SK-N-SH (cell line): ENCODE results near the gene GNG12. TPM values are rescaled to one million over a fixed set of nuclear protein-coding genes. Genes with fewer than 3 reads are reported as not detected.

ENCODE experiments used
- CTCF ChIA-PET: fragments of 300-600, 350-600 bp; formaldehyde crosslinking; extraction: SDS; loops from one replicate; lab custom pipeline; 2021; lab: Yijun Ruan, JAX
- POLR2A ChIA-PET: fragments of 350-600 bp; sonication (Branson Sonifier 250); formaldehyde crosslinking; extraction: SDS; loops from one replicate; lab custom pipeline; 2020; ENCODE audit warnings: antibody characterized with exemption, inconsistent platforms; lab: Yijun Ruan, JAX
- DNase-seq: peaks from one replicate; pipeline ENCODE4 v3.0.0; 2012
- H2AFZ ChIP-seq: fragments of 200-600 bp; sonication (generic); 2 replicates; pipeline ENCODE4 v1.8.1; 2016; ENCODE audit warnings: antibody characterized with exemption, mild to moderate bottlenecking, low read depth
- H3F3A ChIP-seq: fragments of 200-600 bp; sonication (generic); replicated peaks from 2 replicates; pipeline ENCODE3; 2016; ENCODE audit warnings: antibody characterized with exemption, mild to moderate bottlenecking; ENCODE audit not compliant: insufficient read depth
- H3K27ac ChIP-seq, 2 experiments: fragments of 200-500 bp in 1 of 2; fragments of 200-600 bp in 1 of 2; sonication (Bioruptor generic) in 1 of 2; sonication (generic), shearing (Covaris generic) in 1 of 2; 2 replicates each; pipeline versions ENCODE4 v1.5.1 to v1.6.1; 2014 to 2016; ENCODE audit warnings: low read depth in 2 of 2, inconsistent platforms in 1 of 2, low read length in 1 of 2, mild to moderate bottlenecking in 1 of 2, mixed read lengths in 1 of 2
- H3K27me3 ChIP-seq: fragments of 200-600 bp; sonication (generic), shearing (Covaris generic); 2 replicates; pipeline ENCODE4 v1.6.1; 2016; ENCODE audit warnings: mixed run types; ENCODE audit not compliant: insufficient read depth
- H3K36me3 ChIP-seq, 2 experiments: fragments of 200-500 bp in 1 of 2; fragments of 200-600 bp in 1 of 2; sonication (Bioruptor generic) in 1 of 2; sonication (generic) in 1 of 2; replicated peaks in 1 of 2; 2 replicates each; pipeline versions ENCODE3 to v1.5.1; 2014 to 2016; ENCODE audit warnings: low read length in 1 of 2, mild to moderate bottlenecking in 1 of 2; ENCODE audit not compliant: insufficient read depth in 2 of 2, control insufficient read depth in 1 of 2
- H3K4me1 ChIP-seq, 2 experiments: fragments of 200-500 bp in 1 of 2; fragments of 200-600 bp in 1 of 2; sonication (Bioruptor generic) in 1 of 2; sonication (generic), shearing (Covaris generic) in 1 of 2; 2 replicates each; pipeline versions ENCODE4 v1.5.1 to v1.6.1; 2014 to 2016; ENCODE audit warnings: low read depth in 1 of 2, low read length in 1 of 2, mixed run types in 1 of 2; ENCODE audit not compliant: insufficient read depth in 2 of 2, control insufficient read depth in 1 of 2
- H3K4me2 ChIP-seq: fragments of 200-600 bp; sonication (generic), shearing (Covaris generic); 2 replicates; pipeline ENCODE4 v1.6.1; 2017; ENCODE audit warnings: mixed run types
- H3K4me3 ChIP-seq, 2 experiments: fragments of 200-500 bp in 1 of 2; fragments of 200-600 bp in 1 of 2; sonication (Bioruptor generic) in 1 of 2; sonication (generic), shearing (Covaris generic) in 1 of 2; 2 replicates each; pipeline versions ENCODE4 v1.5.1 to v1.8.1; 2014 to 2016; ENCODE audit warnings: low read depth in 2 of 2, inconsistent platforms in 1 of 2, low read length in 1 of 2, mild to moderate bottlenecking in 1 of 2, mixed read lengths in 1 of 2, moderate library complexity in 1 of 2
- H3K79me2 ChIP-seq: fragments of 200-600 bp; sonication (generic); 2 replicates; pipeline ENCODE4 v1.8.1; 2017; ENCODE audit warnings: mild to moderate bottlenecking; ENCODE audit not compliant: insufficient read depth
- H3K9ac ChIP-seq: fragments of 200-600 bp; sonication (generic); 2 replicates; pipeline ENCODE4 v1.6.1; 2017; ENCODE audit warnings: mixed run types
- H3K9me2 ChIP-seq: fragments of 200-600 bp; sonication (generic); 2 replicates; pipeline ENCODE4 v1.6.1; 2017; ENCODE audit warnings: mixed run types
- H3K9me3 ChIP-seq: fragments of 200-600 bp; sonication (generic); 2 replicates; pipeline ENCODE4 v1.6.1; 2017; ENCODE audit warnings: mixed run types, mild to moderate bottlenecking, moderate library complexity
- H4K20me1 ChIP-seq: fragments of 200-600 bp; sonication (generic); 2 replicates; pipeline ENCODE4 v1.6.1; 2017; ENCODE audit warnings: mild to moderate bottlenecking, mixed run types; ENCODE audit not compliant: insufficient read depth
- EP300 ChIP-seq, 2 experiments: IDR thresholded peaks; 2 replicates each; pipeline versions ENCODE4 v1.4.0 to v1.6.1; 2012; ENCODE audit warnings: borderline replicate concordance in 1 of 2, low read depth in 1 of 2, low read length in 1 of 2
- EZH2phosphoT487 ChIP-seq: fragments of 200-600 bp; sonication (generic); IDR thresholded peaks from 2 replicates; pipeline ENCODE4 v1.6.1; 2017; ENCODE audit warnings: low read depth, mixed run types, mild to moderate bottlenecking, antibody characterized with exemption, moderate library complexity, borderline replicate concordance
- FOSL2 ChIP-seq: IDR thresholded peaks from 2 replicates; pipeline ENCODE4 v1.4.0; 2012; ENCODE audit warnings: low read depth, mild to moderate bottlenecking, moderate library complexity, borderline replicate concordance
- FOXM1 ChIP-seq: IDR thresholded peaks from 2 replicates; pipeline ENCODE4 v1.4.0; 2012; ENCODE audit warnings: low read depth, mild to moderate bottlenecking
- IRF3 ChIP-seq: fragments of 150-350 bp; IDR thresholded peaks from 2 replicates; pipeline ENCODE4 v1.6.1; 2016; ENCODE audit warnings: mild to moderate bottlenecking, low read depth, low read length
- JUND ChIP-seq: IDR thresholded peaks from 2 replicates; pipeline ENCODE4 v1.4.0; 2012
- MAX ChIP-seq: IDR thresholded peaks from 2 replicates; pipeline ENCODE4 v1.4.0; 2012; ENCODE audit warnings: low read depth
- MXI1 ChIP-seq: IDR thresholded peaks from 2 replicates; pipeline ENCODE4 v1.6.1; 2012; ENCODE audit warnings: mild to moderate bottlenecking, low read depth, low read length, improper control_type of control experiment
- NRF1 ChIP-seq: IDR thresholded peaks from 2 replicates; pipeline ENCODE4 v1.6.1; 2012; ENCODE audit warnings: low read depth, mild to moderate bottlenecking, low read length
- PBX3 ChIP-seq: IDR thresholded peaks from 2 replicates; pipeline ENCODE4; 2012
- POLR2AphosphoS5 ChIP-seq: IDR thresholded peaks from 2 replicates; pipeline ENCODE4 v1.6.1; 2012; ENCODE audit warnings: low read depth, low read length
- RAD21 ChIP-seq: IDR thresholded peaks from 2 replicates; pipeline ENCODE4 v1.6.1; 2012; ENCODE audit warnings: mild to moderate bottlenecking, low read length
- RCOR1 ChIP-seq: fragments of 150-350 bp; IDR thresholded peaks from 2 replicates; pipeline ENCODE4 v1.6.1; 2017; ENCODE audit warnings: antibody characterized with exemption, low read length
- REST ChIP-seq: IDR thresholded peaks from 2 replicates; pipeline ENCODE4 v1.6.1; 2012; ENCODE audit warnings: mild to moderate bottlenecking, low read depth, low read length, moderate library complexity
- RFX5 ChIP-seq: IDR thresholded peaks from 2 replicates; pipeline ENCODE4 v1.6.1; 2012; ENCODE audit warnings: mild to moderate bottlenecking, improper control_type of control experiment, low read length
- RXRA ChIP-seq: IDR thresholded peaks from 2 replicates; pipeline ENCODE4 v1.4.0; 2012; ENCODE audit warnings: low read depth, mild to moderate bottlenecking, borderline replicate concordance
- SIN3A ChIP-seq: IDR thresholded peaks from 2 replicates; pipeline ENCODE4 v1.6.1; 2012; ENCODE audit warnings: low read depth, mild to moderate bottlenecking, low read length, moderate library complexity, borderline replicate concordance
- USF1 ChIP-seq: IDR thresholded peaks from 2 replicates; pipeline ENCODE4 v1.4.0; 2012; ENCODE audit warnings: low read depth, borderline replicate concordance
- YY1 ChIP-seq: IDR thresholded peaks from 2 replicates; pipeline ENCODE4 v1.4.0; 2012; ENCODE audit warnings: low read depth, mild to moderate bottlenecking
- WGBS: methylation state at CpG from one replicate; pipeline ENCODE4 v1.1.6; 2017; ENCODE audit warnings: low lambda C conversion rate; 5-methylcytosine and 5-hydroxymethylcytosine counted together
- polyA plus RNA-seq, 3 experiments: library from polyadenylated mRNA; depleted of rRNA; stranded (reverse); fragments of >200 nt; gene quantifications; 2 replicates each; pipeline ENCODE4 v1.2.3, GENCODE V29; 2012

The GNG12 gene
- polyA plus RNA-seq, 1 of the 3 experiments (the other 2 are of a cell fraction), result 41.2 TPM

GRCh38 chr1:67784545-67785186 lies 48.6 kb downstream of the GNG12 start (continued):
- TF ChIP-seq NRF1 (no peak), USF1 (no peak), POLR2AphosphoS5 (no peak)

- no peaks in the 10 kb centered on the region for H3K27me3 ChIP-seq
- no peak overlapping the region for H3K27ac ChIP-seq
- 100% methylated on average over 2 of the region's 2 CpGs for WGBS
- TF ChIP-seq YY1 (no peak), MAX (no peak), MXI1 (no peak), JUND (no peak), RFX5 (no peak), IRF3 (no peak), SIN3A (no peak), FOSL2 (no peak), RXRA (no peak)
- no peak overlapping the region for H3K4me3 ChIP-seq
- ChIA-PET POLR2A (no interaction called here), CTCF (interaction anchor here (1.7 kb wide), 1 partner anchor 13 kb away, joined by 6 read pairs; no protein-coding TSS in a partner anchor)
- H3K79me2 ChIP-seq, result peaks cover 86% of the 10 kb centered on the region
- H2AFZ ChIP-seq, result no peak overlapping the region
- peaks cover 8% of the 10 kb centered on the region for H3F3A ChIP-seq
- no peak overlapping the region for H3K4me2 ChIP-seq
- no peak for DNase-seq
- H4K20me1 ChIP-seq, result peaks cover 24% of the 10 kb centered on the region
- H3K36me3 ChIP-seq, result peaks cover 4 to 17% of the 10 kb centered on the region in 2 experiments
- no peak overlapping the region for H3K9ac ChIP-seq
- H3K9me3 ChIP-seq, result no peaks in the 10 kb centered on the region
- H3K4me1 ChIP-seq, result peaks cover 4 to 5% of the 10 kb centered on the region in 2 experiments; a peak in 3 of 4 replicates
- no peaks in the 10 kb centered on the region for H3K9me2 ChIP-seq
These were observed 52.6 kb downstream of the GNG12 start for GRCh38 chr1:67780637-67781036.

GRCh38 chr1:67777440-67777839 lies 55.8 kb downstream of the GNG12 start:
- POLR2A ChIA-PET, result no interaction called here
- Histone ChIP-seq H2AFZ (no peak overlapping the region), H4K20me1 (peaks cover 16% of the 10 kb centered on the region), H3K4me1 (peaks cover 0 to 2% of the 10 kb centered on the region in 2 experiments; a peak in 1 of 4 replicates), H3K9me2 (no peaks in the 10 kb centered on the region), H3K9me3 (no peaks in the 10 kb centered on the region), H3K27me3 (no peaks in the 10 kb centered on the region), H3K9ac (no peak overlapping the region), H3K4me3 (no peak overlapping the region), H3K36me3 (peaks cover 15 to 18% of the 10 kb centered on the region in 2 experiments), H3F3A (peaks cover 16% of the 10 kb centered on the region), H3K27ac (no peak overlapping the region), H3K4me2 (no peak overlapping the region), H3K79me2 (peaks cover 85% of the 10 kb centered on the region)
- 84% methylated on average over 4 of the region's 4 CpGs for WGBS
- DNase-seq, result no peak
- CTCF ChIA-PET, result interaction anchor here (2.1 kb wide), 1 partner anchor 12 kb away, joined by 11 read pairs; no protein-coding TSS in a partner anchor
- TF ChIP-seq REST, result no peak
- no peak for TF ChIP-seq YY1
- TF ChIP-seq RCOR1, result no peak
- no peak for TF ChIP-seq MXI1
- TF ChIP-seq EZH2phosphoT487, result no peak
- no peak for TF ChIP-seq PBX3
- TF ChIP-seq RAD21, result no peak
- no peak for TF ChIP-seq EP300 (IDR thresholded peaks at IDR 0.05; ENCODE audit: borderline replicate concordance in 1 of 2, low read depth in 1 of 2, low read length in 1 of 2)
- no peak for TF ChIP-seq FOXM1
